Fibroblast of skin of right quadriceps (primary cell): ENCODE measurements around the gene UBA1.

ENCODE experiments used
- DNase-seq: peaks from one replicate; pipeline ENCODE4 v3.0.0-alpha.2; 2013

The UBA1 gene

DNA sequence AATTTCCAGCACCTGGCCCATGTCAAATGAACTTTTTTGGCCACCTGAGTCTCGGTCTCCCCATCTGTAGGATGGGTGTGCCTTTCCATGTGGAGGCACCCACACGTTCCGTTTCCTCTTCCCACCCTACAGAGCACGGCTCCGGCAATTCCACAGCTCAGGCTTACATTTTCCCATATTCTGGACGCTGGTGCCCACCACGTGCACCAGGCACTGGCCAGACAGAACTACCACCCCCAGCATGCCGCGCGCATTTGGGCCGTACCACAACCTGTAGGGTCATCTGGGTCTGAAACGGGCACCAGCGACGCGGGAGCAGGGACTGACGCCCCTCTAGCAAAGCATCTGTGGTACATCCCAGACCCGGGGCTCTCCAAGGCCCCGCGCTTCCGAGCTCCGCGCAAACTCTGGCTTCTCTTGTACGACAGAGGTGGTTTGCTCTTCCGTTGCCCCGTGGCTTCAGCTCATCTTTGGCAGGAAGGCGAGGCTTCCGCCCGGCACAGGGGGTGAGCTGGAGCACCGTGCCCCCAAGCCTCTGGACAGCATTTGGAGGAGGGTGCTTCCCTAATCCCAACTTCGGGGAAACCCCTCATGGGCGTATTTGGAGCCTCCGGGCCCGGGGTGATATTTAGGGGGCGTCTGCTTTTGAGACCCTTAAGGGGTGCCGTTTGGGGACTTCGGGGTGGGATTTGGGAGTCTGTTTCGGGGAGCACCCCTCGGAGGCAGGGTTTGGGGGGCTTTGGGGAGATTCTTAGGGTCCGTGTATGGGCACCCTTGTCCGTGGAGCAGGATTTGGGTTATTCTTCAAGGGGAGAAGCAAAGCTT lies 3.0 kb upstream of the UBA1 start:
- peak; percentile 93 for DNase-seq

GRCh38 chrX:47191331-47191730 lies 2.3 kb upstream of the UBA1 start:
- DNase-seq, result no peak

GRCh38 chrX:47191806-47192401 lies 1.7 kb upstream of the UBA1 start:
- no peak for DNase-seq

DNA sequence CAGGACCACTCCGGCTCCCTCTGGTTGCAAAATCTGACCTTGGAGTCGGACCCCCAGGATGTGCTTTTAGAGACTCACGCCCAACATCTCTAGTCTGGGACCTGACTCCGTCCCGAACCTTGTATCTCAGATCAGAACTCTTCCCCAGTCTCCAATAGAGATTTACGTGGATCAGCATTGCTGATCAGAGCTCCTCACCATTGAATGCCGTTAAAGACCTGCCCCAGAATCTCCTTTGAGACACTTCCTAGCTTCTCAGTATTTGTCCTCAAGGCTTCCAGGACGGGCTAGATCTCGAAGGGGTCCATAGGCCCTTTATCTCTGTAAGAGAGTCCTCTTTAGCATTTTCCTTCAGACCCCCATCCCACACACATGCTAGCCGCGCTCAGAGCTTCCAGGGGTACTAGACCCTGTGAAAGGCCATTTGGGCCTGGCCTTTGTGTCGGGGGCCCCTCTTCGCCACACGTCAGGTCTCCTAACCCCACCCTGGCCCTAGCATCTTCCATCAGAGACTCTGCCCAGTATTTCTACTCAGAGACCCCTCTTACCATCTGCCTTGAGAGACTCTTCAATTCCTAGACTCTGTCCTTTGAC lies 662 bp downstream of the UBA1 start:
- no peak for DNase-seq

- DNase-seq, result no peak
These were observed 2.5 kb downstream of the UBA1 start for GRCh38 chrX:47196098-47196497.

DNA sequence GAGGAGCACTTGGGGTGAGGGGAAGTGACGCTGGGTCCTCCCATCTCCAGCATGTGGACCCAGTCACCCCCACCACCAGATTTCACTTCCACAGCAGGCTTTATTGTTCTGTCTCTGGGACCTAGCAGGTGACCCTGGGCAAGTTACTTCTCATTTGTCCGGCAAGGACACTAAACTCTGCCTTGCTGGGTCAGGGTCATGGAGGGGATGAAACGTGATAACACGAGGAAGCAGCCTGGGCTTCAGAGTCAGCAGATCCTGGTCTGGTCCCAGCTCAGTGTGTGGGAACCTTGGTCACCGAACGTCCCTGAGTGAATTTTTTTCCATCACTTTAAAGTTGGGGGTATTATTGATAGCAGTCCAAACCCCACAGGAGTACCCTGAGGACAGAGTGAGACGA lies 3.9 kb downstream of the UBA1 start:
- DNase-seq, result no peak

GRCh38 chrX:47198026-47198686 lies 4.5 kb downstream of the UBA1 start:
- DNase-seq, result peak; percentile 19

- no peak for DNase-seq
These were observed 5.1 kb downstream of the UBA1 start for GRCh38 chrX:47198687-47199080.

DNA sequence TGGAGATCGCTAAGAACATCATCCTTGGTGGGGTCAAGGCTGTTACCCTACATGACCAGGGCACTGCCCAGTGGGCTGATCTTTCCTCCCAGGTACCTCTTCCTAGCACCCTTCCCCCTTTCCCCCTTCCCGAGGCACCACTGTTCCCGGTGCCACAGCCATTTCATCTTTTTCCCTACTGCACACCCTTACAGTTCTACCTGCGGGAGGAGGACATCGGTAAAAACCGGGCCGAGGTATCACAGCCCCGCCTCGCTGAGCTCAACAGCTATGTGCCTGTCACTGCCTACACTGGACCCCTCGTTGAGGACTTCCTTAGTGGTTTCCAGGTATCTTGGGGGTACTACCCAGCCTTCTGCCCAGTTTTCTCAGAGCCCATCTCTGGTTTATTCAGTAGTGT lies 5.7 kb downstream of the UBA1 start:
- DNase-seq, result no peak

GRCh38 chrX:47200385-47201150 lies 6.9 kb downstream of the UBA1 start:
- DNase-seq, result peak; percentile 54

DNA sequence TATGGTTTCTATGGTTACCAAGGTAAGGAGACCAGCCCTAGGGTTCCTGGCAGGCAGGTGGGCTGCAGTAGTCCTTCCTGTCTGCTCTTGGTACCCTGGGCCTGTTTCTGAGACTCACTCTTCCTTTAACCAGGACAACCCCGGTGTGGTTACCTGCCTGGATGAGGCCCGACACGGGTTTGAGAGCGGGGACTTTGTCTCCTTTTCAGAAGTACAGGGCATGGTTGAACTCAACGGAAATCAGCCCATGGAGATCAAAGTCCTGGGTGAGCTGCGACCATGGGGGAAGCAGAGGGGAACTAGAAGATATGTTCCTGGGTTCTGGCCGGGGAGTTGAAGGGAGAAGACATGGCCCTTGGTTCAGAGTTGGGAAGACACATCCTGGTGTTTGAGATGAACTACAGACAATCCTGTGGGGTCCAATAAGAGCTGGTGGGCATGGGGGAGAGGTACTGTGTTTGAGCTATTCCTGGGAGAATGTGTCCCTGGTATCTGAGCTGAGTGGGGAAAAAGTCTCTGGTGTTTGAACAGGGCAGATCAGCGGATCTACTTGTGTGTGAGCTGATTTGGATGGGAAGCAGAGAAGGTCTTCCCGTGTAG lies 7.8 kb downstream of the UBA1 start:
- no peak for DNase-seq

- DNase-seq, result no peak
These were observed 8.7 kb downstream of the UBA1 start for GRCh38 chrX:47202316-47202715.

- DNase-seq, result no peak
These were observed 9.2 kb downstream of the UBA1 start for GRCh38 chrX:47202877-47203276.

GRCh38 chrX:47204970-47205369 lies 11.3 kb downstream of the UBA1 start:
- DNase-seq, result no peak

DNA sequence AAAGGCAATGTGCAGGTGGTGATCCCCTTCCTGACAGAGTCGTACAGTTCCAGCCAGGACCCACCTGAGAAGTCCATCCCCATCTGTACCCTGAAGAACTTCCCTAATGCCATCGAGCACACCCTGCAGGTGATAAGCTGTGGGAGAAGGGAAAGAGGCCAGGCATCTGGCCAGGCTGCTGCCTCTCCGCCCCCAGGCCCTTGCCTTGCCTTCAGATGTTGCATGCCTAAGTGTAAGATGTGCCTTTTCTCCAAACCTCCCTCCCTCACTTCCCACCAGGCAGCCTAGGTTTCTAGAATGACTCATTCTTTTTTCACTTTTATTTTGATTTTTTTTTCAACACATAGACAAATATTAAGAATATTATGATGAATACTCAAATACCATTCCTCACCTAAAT lies 12.7 kb downstream of the UBA1 start:
- no peak for DNase-seq

GRCh38 chrX:47208108-47208507 lies 14.5 kb downstream of the UBA1 start:
- no peak for DNase-seq

DNA sequence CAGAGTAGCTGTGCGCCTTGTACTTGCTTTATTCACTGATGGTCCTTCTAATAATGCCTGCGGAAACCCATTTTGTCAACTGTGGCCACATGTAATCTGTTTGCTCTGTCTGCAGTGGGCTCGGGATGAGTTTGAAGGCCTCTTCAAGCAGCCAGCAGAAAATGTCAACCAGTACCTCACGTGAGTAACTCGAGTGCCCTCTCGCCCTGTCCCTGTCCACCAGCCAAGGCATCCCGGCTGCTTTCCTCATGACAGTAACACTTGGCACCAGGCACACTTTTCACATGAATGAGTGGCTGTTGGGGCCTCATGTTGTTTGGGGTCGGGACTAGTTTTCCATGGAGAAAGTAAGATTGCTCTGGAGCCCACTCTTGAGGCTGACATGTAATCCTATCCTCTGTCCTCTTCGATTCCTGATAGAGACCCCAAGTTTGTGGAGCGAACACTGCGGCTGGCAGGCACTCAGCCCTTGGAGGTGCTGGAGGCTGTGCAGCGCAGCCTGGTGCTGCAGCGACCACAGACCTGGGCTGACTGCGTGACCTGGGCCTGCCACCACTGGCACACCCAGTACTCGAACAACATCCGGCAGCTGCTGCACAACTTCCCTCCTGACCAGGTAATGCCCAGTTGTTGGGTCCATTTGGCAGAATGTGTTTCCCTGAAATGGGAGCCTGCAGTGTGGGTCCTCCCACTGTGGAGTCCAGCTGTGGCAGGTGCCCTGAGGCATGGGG lies 16.0 kb downstream of the UBA1 start:
- DNase-seq, result no peak

GRCh38 chrX:47210661-47211425 lies 17.2 kb downstream of the UBA1 start:
- no peak for DNase-seq

DNA sequence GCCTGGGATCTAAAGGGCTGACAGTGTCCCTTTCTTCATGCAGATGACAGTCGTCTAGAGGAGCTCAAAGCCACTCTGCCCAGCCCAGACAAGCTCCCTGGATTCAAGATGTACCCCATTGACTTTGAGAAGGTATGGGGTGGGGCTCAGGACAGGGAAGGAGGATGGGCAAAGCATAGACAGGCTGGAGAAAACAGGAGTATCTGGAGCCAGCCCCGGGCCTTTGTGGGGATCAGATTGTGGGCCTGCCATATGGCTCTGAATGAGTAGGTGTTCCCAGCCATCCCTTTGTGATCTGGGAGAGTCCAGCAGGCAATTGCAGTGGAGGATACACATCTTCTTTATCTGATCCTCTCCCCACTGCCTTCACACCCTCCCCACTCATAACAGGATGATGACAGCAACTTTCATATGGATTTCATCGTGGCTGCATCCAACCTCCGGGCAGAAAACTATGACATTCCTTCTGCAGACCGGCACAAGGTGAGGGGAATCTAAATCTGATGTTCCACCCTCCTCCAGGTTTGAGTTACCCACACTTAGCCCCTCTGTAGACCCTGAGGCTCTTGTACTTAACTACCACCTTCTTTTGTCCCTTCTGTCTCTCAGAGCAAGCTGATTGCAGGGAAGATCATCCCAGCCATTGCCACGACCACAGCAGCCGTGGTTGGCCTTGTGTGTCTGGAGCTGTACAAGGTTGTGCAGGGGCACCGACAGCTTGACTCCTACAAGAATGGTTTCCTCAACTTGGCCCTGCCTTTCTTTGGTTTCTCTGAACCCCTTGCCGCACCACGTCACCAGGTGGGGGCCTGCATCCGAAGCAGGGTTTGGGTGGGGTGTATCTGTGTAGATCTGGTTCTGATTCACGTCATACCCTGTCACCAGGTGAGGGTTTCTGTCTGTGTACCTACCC lies 19.0 kb downstream of the UBA1 start:
- DNase-seq, result no peak
